IPS-NIHi7 (cell line): ENCODE measurements around the gene IL1A.

Experiments
- DNase-seq: peaks from one replicate; pipeline ENCODE4 v3.0.0; 2012; ENCODE audit warnings: mixed read lengths; ENCODE audit errors: extremely low spot score

IL1A gene

DNA sequence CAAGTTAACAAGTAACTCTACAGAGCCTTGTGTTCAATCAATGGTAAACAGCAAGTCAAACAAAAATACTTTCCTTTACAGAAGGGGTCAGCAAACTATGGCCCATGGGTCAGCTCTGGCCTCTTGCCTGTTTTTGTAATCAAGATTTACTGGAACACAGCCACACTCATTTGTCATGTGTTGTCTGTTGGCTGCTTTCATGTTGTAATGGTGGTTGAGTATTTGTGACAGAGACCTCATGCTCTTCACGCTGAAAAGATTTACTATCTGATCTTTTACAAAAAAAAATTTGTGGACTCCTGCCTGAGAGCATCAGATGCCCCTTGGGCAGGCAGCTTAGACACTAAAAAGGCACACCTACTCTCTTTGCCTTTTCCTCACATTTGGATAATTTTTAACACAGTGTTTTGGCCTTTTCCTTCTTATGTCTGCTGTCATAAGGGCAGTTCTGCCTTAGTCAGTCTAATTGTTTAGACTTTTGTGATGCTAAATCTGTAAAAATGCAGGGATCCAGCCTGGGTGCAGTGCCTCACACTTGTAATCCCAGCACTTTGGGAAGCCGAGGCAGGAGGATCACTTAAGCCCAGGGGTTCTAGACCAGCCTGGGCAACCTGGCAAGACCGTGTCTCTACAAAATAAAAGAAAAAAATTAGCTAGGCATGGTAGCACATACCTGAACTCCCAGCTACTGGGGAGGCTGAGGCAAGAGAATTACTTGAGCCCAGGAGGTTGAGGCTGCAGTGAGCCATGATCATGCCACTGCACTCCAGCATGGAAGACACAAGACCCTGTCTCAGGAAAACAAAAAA is 34.0 kb upstream of the IL1A start:
- DNase-seq = no peak

DNA sequence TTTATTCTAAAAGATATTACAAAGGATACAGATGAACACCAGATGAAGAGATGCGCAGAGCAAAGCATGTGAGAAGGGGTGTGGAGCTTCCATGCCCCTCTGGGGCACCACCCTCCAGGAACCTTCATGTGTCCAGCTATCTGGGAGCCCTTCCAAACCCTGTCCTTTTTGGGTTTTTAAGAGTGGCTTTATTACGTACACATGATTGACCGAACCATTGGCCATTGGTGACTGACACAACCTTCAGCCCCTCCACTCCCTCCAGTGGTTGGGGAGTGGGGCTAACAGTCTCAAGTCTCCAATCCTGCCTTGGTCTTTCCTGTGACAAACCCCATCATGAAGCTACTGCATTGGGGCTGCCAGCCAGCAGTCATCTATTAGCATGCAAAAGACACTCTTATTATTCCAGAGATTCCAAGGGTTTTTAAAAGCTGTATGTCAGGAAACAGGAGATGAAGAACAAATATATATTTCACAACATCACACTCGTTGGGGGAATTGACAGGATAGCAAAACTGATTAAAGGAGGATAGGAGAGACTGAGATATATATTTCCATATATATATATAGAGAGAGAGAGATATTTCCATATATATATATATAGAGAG is 32.9 kb upstream of the IL1A start:
- DNase-seq = no peak

DNA sequence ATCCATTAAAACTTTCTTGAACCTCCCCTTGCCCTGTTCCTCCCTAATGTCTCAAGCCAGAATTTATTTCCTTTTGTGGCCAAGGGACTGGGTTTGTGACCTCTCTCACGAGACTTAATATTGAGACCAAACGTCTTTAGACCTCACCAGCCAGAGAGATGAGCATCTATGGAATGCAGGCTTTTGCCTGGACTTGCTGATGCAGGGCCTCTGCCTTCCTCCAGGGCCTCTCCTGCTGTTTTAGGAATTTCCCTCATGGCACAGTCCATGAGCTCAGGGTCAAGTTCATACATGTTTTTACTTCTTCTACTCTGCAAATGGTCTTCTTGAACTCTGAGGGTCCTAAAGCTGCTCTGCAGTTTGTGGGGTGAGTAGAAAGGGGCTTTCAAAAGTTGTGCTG is 30.0 kb upstream of the IL1A start:
- DNase-seq = peak; percentile 74

DNA sequence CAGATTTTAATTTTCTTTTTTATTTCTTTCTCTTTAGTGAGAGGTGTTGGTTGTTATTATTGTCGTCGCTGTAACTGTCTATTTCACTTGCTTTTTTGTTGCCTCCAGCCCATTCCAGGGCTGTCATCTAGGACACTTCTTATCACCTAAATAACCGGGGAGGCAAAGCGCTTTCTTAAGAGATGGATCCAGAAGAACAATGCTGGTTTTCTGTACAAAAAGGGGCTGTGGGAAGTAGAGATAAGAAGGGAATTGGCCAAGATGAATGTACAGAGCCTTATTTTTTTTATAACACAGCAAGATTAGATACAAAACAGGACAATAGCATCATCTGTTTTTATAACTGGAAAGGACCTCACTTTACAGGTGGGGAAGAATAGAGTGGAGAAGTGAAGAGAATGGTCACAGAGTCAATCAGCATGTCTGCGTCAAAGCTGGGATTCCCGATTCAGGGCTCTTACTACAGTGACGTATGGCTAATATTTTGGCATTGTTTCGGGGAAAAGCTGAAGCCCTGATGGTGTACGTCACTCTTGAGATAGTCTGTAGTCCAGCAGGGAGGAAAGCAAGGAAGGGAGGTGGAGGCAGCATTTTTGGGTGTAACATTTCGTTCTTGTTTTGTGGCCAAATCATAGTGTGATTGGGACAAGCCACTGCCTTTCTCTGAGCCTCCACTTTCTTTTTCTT is 29.1 kb upstream of the IL1A start:
- no peak for DNase-seq

DNA sequence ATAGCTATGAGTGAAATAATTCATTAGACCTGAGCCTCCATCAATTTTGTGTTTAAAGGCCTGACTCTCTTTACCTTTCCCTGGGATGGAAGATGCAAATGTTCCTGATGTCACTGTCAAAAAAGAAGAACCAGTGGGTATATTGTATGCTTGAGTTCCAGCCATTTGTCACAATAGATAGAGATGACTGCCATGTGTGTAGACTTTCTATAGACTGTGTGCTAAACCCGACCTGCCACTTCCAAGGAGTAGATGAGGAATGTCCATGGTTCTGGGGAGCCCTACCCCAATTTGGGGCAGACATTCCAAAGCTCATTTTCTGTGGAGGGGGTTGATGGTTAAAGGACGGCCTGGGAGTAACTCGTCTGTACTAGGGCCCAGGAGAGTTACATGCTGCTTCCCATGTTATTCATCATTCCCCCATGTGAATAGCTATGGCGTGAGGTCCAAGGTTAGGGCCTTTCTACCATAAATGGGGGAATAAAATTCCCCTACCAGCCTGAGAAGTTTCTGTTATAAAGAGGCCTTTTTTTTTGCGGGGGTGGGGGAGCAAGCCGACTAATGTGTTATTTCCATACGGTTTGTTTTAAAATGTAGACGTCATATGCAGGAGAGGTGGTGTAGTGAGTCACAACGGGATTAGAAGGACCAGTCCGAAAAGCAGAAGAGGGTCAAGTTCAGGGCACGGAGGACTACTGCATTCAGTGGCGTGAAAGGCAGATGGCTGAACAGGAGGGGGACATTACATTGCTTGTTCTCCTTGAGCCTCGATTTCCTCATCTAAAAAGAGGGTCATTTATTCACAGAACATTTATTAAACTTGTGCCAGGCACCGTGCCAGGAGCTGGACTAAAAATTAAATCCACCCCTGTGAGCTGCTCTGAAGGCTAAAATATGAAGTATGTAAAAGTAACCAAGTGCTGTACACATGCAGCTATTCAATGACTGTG is 28.3 kb upstream of the IL1A start:
- no peak for DNase-seq

DNA sequence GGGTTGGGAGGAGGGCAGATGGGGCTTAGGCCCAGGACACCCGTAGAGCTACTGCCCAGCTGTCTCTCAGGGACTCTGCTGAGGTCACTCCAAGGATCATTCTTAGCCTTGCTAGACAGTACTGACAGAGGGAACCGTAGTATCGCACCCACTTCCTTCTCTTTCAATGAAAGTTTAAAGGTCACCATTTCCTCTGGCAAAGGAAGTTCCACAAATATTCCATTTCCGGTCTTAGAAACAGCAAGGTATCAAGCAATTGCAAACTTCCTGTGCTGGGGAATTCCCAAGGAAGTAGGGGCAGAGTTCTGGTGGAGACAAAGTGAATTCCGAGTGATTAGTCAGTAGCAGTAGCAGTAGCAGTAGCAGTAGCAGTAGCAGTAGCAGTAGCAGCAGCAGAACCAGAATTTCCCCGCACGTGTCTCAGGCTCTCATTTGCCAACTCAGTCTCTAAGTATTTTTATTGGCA is 27.6 kb upstream of the IL1A start:
- no peak for DNase-seq

DNA sequence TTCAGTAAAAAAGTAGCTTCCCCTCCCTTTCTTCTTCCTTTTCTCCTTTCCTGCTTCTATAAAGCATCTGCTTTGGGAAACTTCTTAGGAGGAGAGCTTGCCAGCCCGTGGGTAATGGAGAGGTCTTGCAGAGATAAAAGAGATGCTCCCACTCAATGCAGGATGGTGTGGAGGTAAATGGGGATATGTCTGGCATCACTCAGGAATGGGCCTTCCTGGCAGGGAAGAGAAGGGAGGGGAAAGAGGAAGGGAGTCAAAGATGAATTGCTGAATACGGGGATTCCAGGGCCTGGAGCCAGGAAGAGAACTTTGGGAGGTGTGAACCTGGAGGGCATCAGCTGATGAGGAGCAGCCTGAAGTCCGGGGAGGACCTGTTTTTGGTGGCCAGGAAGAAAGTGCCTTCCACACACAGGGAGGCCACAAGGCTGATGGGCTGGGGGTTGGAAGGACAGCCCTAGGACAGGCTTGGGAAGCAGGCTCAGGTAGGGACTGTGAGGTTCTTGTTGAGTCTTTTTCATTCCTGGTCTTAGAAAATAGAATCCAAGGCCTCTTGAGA is 27.1 kb upstream of the IL1A start:
- DNase-seq = no peak

DNA sequence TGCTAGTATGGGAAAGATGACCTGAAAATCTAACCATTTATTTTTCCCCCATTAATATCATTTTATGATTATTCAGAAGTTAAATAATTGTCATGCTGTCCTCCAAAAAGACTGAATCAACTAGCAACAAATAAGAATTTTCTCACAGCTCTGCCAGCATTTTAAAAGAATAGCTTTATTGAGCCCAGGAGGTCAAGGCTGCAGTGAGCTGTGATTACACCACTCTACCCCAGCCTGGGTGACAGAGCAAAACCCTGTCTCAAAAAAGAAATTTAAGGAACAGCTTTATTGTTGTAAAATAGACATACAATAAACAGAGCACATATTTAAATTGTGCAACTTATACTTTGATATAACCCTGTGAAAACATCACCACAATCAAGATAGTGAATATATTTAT is 24.8 kb upstream of the IL1A start:
- no peak for DNase-seq

DNA sequence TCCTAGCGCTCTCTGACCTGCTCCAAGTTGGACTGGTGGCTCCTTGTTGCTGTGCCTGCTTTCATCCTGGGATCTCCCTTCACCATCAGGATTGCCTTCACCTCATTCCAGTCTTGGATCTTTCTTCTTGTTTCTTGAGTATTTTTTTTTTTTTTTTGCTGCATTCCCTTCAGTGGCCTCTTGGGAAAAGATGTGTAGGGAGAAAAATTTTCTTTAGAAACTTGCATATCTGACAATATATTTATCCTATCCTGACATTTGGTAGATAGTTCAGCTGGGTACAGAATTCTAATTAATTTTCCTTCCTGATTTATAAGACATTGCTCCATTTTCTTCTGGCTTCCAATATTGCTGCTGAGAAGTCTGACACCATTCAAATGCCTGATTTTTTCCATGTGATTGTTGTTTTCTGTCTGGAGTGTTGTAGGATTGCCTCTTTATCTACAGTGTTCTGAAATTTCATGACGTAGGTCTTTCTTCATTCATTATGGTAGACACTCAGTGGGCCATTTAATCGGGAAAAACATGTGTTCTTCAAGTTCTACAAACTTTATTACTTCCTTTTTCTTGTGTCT is 23.0 kb upstream of the IL1A start:
- no peak for DNase-seq

DNA sequence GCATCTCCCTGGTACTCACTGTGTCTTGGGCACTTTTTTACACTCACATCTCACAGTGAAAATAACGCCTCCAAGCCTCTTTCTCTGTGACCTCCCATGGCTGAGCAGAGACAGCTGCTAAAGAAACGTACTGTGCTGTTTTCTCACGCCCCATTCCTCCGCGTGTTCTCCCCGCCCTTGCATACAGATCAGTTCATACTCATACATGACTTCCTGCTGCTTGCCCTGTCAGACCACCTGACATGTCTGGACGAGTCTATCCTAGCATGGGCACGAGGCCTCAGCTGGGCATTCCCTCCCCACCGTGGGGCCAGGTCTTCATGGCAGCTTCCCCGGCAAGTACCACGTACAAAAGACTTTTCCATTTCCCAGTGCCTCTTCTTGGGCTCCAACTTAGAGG is 21.2 kb upstream of the IL1A start:
- DNase-seq = no peak

DNA sequence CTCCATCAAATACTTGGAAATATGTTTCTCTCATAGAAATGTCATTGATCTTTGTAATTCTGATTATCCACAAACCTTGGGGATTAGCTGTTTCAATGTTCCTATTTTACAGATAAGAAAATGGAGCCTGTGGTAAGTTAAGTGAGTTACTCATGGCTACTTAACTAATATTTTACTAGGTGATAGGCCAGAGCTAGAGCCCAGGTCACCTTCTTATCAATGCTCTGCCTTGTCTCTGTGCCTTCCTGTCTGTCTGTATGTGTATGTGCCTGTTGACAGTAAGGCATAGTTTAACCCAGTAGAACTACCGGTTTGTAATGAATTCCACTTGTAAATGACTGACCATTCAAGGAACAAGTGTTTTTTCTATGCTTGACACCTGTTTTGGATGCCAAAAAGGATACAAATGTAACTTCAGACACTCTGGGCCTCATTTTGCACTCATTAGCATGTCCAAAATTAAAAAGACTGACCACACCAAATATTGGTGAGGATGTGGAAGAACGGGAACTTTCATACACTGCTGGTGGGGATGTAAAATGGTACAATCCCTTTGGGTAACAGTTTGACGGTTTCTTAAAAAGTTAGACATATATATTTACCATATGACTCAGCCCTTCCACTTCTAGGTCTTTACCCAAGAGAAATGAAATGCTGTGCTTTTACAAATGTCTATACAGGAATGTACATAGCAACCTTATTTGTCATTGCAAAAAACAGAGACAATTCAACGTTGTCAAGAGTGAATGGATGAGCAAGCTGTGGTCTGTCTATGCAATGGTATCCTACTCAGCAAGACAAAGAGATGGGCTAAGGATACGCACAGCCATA is 19.6 kb upstream of the IL1A start:
- DNase-seq = no peak

DNA sequence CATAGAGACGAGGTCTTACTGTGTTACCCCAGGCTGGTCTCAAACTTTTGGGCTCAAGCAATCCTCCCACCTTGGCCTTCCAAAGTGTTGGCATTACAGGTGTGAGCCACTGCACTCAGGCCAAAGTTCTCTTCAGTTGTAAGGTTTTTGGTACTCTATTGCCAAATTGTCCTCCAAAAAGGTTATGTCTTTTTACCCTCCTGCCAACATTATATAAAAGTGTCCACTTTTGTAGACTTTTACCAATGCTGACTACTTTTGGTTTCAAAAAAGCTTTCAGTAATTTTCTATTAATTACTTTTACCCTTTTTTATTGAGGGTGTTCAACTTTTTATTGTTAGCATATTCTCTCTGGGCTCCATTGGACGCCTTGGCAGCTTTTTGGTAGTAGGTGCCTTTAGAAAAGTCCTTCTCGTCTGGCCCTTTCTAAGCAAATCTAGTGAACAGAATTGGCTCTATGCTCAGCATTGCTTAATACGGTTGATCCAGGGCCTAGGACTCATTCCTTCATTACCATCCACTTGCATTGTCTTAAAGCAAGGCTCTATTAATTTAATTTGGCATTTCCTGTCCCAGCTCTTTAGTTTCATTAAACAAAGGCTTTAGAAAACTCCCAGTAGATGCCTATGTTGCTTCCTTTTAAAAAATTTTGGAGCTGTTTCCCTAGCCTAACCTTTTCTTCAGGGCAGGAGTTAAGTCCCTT is 16.7 kb upstream of the IL1A start:
- no peak for DNase-seq

DNA sequence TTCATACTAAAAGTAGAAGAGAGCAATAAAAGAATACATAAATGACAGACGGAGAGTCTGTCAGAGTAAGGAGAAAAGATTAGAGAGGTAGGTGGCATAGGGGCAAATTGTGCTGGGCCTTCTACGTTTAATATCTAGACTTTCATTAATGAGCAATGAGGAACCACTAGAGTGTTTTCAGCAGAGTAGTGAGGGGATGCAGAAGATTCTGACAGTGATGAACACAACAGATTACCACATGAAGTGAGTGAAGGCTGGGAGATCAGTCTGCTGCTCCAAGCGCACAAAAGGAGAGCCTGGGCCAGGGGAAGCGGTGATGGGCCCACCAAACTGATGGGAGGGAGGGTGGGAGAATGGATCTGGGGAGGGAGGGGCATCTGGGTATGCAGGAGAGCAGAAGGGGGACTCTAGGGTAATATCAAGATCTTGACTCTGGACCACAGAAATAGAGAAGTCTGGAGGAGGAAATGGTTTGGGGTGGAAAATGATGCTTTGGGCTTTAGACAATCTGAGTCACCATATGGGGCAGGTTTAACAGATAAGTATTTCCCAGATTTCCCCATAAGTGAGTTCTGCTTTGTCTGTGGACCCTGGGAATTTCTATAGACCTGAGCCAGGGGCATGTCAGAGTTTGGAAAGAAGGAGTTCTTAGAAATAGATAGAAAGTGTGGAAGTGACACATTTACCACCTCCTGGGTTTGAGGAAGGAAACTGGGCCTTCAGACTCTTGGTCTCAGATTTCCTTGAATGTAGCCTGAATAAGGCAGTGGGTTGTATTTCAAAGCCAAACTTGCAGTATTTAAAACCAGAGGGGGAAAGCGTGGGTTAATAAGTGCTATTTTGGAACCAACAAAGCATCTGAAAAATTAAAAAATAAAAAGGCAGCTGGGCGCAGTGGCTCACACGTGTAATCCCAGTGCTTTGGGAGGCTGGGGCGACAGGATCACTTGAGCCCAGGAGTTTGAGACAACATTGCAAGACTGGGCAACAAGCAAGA is 15.0 kb upstream of the IL1A start:
- no peak for DNase-seq

DNA sequence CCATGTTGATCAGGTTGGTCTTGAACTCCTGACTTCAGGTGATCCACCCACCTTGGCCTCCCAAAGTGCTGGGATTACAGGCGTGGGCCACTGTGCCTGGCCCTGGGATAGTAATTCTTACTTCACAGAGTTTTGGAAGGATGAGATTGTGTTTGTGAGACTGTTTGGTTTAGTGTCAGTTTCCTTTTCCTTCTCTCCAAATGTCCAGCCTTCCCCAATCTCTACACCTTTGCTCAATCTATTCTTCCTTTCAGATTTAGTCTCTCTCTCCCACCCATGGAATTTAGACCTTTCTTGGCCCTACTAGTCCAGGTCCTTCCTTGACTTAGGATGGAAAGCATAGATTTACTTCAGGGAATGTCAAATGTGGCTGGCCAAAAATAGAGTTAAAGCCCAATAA is 12.2 kb upstream of the IL1A start:
- no peak for DNase-seq

DNA sequence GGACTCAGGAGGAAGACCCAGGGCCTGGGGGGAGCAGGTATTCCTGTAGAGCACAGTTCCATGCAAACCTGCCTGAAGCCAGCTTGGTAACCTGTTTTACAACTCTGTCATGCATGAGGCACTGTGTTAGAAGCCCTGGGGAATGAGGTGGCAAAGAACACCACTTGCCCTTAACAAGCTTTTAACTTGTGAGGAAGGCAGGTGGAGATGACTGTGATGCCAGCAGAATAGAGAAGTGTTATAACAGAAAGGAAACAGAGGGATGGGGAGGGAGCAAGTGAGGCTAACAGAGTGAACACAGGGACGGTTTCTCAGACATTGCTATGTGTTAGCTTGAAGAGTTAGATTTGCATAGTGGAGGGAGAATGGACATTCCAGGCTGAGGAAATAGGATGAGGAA is 11.5 kb upstream of the IL1A start:
- DNase-seq = no peak

DNA sequence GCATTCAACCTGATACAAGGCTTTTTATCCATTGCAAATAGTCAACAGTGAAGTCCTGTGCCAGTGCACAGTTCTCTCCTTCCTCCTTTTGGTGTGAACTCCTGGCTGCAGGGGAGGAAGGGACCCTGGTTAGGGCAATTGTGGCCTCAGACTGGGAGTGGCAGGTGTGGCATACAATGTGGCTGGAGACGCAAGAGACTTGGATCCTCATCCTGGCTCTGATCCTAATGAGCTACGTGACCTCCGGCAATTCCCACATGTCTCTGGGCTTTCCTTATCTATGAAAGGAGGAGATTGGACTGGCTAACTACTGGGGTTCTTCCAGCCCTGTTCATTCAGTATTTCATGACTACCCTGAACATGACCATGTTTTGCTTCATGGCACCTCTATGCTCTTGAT is 10.5 kb upstream of the IL1A start:
- no peak for DNase-seq

DNA sequence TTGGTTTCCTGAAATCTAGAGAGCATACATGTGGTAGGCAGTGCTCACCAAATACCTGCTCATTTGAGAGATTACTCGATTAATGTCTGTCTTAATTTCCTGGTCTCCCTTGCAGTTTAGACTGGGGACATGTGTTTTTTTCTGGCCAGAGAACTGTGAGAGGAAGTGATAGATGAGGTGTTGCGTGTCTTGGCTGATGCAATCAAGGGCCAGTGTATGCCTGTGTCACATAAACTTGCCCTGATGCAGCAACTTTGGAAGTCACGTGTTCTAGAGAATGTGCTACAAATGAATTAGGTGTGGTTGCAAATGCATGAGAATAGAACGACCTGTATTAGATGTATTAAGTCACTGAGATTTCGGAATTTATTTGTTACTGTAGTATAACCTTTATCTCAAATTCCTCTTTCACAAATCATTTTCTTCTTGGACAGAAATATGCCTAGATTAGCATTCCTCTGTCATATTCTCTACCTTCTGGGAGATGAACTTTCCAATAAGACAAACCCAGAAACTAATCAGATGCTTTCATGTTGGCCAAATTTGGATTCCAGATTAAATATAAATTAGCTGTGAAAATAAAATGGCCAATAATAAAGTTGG is 9.9 kb upstream of the IL1A start:
- DNase-seq = no peak

DNA sequence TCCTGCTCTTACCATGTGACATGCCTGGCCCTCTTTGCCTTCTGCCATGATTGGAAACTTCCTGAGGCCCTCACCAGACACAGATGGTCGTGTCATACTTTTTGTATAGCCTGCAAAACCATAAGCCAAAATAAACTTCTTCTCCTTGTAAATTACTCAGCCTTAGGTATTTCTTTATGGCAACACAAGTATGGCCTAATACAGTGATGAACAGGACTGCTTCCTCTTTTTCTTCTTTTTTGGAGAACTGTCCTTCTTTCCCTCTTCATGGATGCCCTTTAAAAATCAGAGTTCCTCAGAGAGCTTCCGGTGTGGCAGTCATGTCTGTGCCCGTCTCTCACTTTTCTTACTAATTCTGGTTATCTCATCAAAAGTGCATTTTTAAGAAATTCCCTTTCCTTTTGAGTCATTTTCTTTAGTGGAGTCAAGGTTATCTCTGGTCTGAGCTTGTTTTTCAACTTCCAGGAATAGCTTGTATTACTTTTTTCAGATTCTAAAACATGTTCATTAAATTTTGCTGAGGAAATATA is 9.2 kb upstream of the IL1A start:
- no peak for DNase-seq
